DND-41 (cell line): ENCODE data around the gene AJAP1.

Source experiments
- EZH2 ChIP-seq: IDR thresholded peaks from 3 replicates; pipeline ENCODE4 v1.6.1; 2012; ENCODE audit warnings: borderline replicate concordance, low read depth, mild to moderate bottlenecking, moderate library complexity, low read length, inconsistent platforms; ENCODE audit not compliant: severe bottlenecking
- TF ChIP-seq, protein P1 (sequence below): IDR thresholded peaks from 2 replicates; pipeline ENCODE4 v1.5.1; 2012; ENCODE audit warnings: borderline replicate concordance, low read length, moderate library complexity, mild to moderate bottlenecking; ENCODE audit not compliant: poor library complexity, severe bottlenecking; ENCODE audit errors: extremely low read depth

DNA sequence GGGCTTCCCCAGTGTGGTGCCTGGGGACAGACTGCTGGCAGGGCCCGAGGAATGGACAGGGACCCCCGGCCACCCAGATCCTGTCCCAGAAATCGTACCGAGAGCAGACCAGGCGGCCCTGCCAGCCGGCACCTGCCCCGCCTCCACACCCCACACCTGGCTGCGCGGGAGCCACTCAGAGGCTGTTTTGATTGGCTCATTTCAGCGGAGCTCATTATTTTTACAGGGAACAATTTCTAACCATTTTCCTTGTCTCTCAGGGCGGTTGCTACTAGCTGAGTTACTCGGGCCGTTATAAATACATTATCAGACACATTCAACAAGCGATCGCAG lies 39.3 kb upstream of the AJAP1 start:
- TF ChIP-seq, protein P1, sequence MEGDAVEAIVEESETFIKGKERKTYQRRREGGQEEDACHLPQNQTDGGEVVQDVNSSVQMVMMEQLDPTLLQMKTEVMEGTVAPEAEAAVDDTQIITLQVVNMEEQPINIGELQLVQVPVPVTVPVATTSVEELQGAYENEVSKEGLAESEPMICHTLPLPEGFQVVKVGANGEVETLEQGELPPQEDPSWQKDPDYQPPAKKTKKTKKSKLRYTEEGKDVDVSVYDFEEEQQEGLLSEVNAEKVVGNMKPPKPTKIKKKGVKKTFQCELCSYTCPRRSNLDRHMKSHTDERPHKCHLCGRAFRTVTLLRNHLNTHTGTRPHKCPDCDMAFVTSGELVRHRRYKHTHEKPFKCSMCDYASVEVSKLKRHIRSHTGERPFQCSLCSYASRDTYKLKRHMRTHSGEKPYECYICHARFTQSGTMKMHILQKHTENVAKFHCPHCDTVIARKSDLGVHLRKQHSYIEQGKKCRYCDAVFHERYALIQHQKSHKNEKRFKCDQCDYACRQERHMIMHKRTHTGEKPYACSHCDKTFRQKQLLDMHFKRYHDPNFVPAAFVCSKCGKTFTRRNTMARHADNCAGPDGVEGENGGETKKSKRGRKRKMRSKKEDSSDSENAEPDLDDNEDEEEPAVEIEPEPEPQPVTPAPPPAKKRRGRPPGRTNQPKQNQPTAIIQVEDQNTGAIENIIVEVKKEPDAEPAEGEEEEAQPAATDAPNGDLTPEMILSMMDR, result no peak
- no peak for TF ChIP-seq EZH2
